ENCODE data around the gene MTPN. TPM values are rescaled to one million over a fixed set of nuclear protein-coding genes. Genes with fewer than 3 reads are reported as not detected.

Gene MTPN
- total RNA-seq, 1 donor from 2014 or later = 90.6 TPM

- Histone ChIP-seq H3K27me3 (ENCODE audit: control insufficient read depth, insufficient read depth, low read length) (no peaks in the 10 kb centered on the region), H3K4me3 (ENCODE audit: low read depth, low read length) (no peak overlapping the region), H3K36me3 (ENCODE audit: control insufficient read depth, insufficient read depth, low read length) (peaks cover 2% of the 10 kb centered on the region)
- DNase-seq (ENCODE audit: low read depth) = no peak
- TF ChIP-seq CTCF (IDR thresholded peaks at IDR 0.05; ENCODE audit: insufficient read depth, low read length, severe bottlenecking) = no peak
- no peak for FAIRE-seq
Observed at GRCh38 chr7:135943134-135943879, 33.9 kb downstream of the MTPN start.

- H3K4me3 ChIP-seq (ENCODE audit: low read depth, low read length) = no peak overlapping the region
- no peak for TF ChIP-seq CTCF (IDR thresholded peaks at IDR 0.05; ENCODE audit: insufficient read depth, low read length, severe bottlenecking)
- no peak for DNase-seq (ENCODE audit: low read depth)
- peaks cover 2% of the 10 kb centered on the region for H3K36me3 ChIP-seq (ENCODE audit: control insufficient read depth, insufficient read depth, low read length)
- FAIRE-seq = no peak
- no peaks in the 10 kb centered on the region for H3K27me3 ChIP-seq (ENCODE audit: control insufficient read depth, insufficient read depth, low read length)
Observed at GRCh38 chr7:135942614-135943013, 34.5 kb downstream of the MTPN start.

GRCh38 chr7:135940077-135941075, 36.8 kb downstream of the MTPN start:
- no peak overlapping the region for H3K4me3 ChIP-seq (ENCODE audit: low read depth, low read length)
- FAIRE-seq (no peak), DNase-seq (ENCODE audit: low read depth) (no peak)
- H3K36me3 ChIP-seq (ENCODE audit: control insufficient read depth, insufficient read depth, low read length) = peaks cover 2% of the 10 kb centered on the region
- H3K27me3 ChIP-seq (ENCODE audit: control insufficient read depth, insufficient read depth, low read length) = no peaks in the 10 kb centered on the region
- no peak for TF ChIP-seq CTCF (IDR thresholded peaks at IDR 0.05; ENCODE audit: insufficient read depth, low read length, severe bottlenecking)

GRCh38 chr7:135939261-135939812, 37.8 kb downstream of the MTPN start:
- Histone ChIP-seq H3K36me3 (ENCODE audit: control insufficient read depth, insufficient read depth, low read length) (peaks cover 2% of the 10 kb centered on the region), H3K27me3 (ENCODE audit: control insufficient read depth, insufficient read depth, low read length) (no peaks in the 10 kb centered on the region), H3K4me3 (ENCODE audit: low read depth, low read length) (no peak overlapping the region)
- no peak for TF ChIP-seq CTCF (IDR thresholded peaks at IDR 0.05; ENCODE audit: insufficient read depth, low read length, severe bottlenecking)
- no peak for DNase-seq (ENCODE audit: low read depth)
- no peak for FAIRE-seq

GRCh38 chr7:135938563-135938962, 38.6 kb downstream of the MTPN start:
- no peak overlapping the region for H3K4me3 ChIP-seq (ENCODE audit: low read depth, low read length)
- H3K36me3 ChIP-seq (ENCODE audit: control insufficient read depth, insufficient read depth, low read length) = peaks cover 2% of the 10 kb centered on the region
- no peak for TF ChIP-seq CTCF (IDR thresholded peaks at IDR 0.05; ENCODE audit: insufficient read depth, low read length, severe bottlenecking)
- no peak for DNase-seq (ENCODE audit: low read depth)
- H3K27me3 ChIP-seq (ENCODE audit: control insufficient read depth, insufficient read depth, low read length) = no peaks in the 10 kb centered on the region
- no peak for FAIRE-seq
